HepG2 (cell line): ENCODE data around the gene SH3GL1. TPM values are rescaled to one million over a fixed set of nuclear protein-coding genes. Genes with fewer than 3 reads are reported as not detected.

Experiments
- ARNT2 ChIP-seq: sonication (generic); formaldehyde crosslinking; IDR thresholded peaks from 2 replicates; pipeline ENCODE4 v1.8.0; 2022; ENCODE audit warnings: mild to moderate bottlenecking, low read depth, missing genetic modification reagents, moderate library complexity
- CEBPG ChIP-seq: IDR thresholded peaks from 2 replicates; pipeline ENCODE4 v1.6.1; 2016
- CREBL2 ChIP-seq: sonication (generic); formaldehyde crosslinking; IDR thresholded peaks from 2 replicates; pipeline ENCODE4 v1.8.1; 2023; ENCODE audit warnings: missing genetic modification reagents, mild to moderate bottlenecking, borderline replicate concordance
- GPN1 ChIP-seq: sonication (generic); formaldehyde crosslinking; IDR thresholded peaks from 2 replicates; pipeline ENCODE4 v1.5.1; 2020; ENCODE audit warnings: missing genetic modification reagents, borderline replicate concordance
- GZF1 ChIP-seq: sonication (generic); formaldehyde crosslinking; IDR thresholded peaks from 2 replicates; pipeline ENCODE4 v1.5.1; 2020; ENCODE audit warnings: mild to moderate bottlenecking, missing genetic modification reagents
- MLLT10 ChIP-seq: sonication (generic); formaldehyde crosslinking; IDR thresholded peaks from 2 replicates; pipeline ENCODE4 v1.4.0; 2020; ENCODE audit warnings: missing genetic modification reagents
- MYNN ChIP-seq: sonication (generic); formaldehyde crosslinking; IDR thresholded peaks from 2 replicates; pipeline ENCODE4 v1.4.0; 2020; ENCODE audit warnings: mild to moderate bottlenecking, low read depth, missing genetic modification reagents
- NCOA5 ChIP-seq: sonication (generic); formaldehyde crosslinking; IDR thresholded peaks from 2 replicates; pipeline ENCODE4 v1.4.0; 2020; ENCODE audit warnings: missing genetic modification reagents
- REXO4 ChIP-seq: sonication (generic); formaldehyde crosslinking; IDR thresholded peaks from 2 replicates; pipeline ENCODE4 v1.8.0; 2022; ENCODE audit warnings: missing genetic modification reagents, mild to moderate bottlenecking, borderline replicate concordance
- SMARCE1 ChIP-seq: fragments of 450-650 bp; IDR thresholded peaks from 2 replicates; pipeline ENCODE4 v1.6.1; 2017; ENCODE audit warnings: borderline replicate concordance
- SP2 ChIP-seq: sonication (generic); formaldehyde crosslinking; IDR thresholded peaks from 2 replicates; pipeline ENCODE4 v1.5.1; 2020; ENCODE audit warnings: mild to moderate bottlenecking, missing genetic modification reagents
- ZBTB3 ChIP-seq: sonication (generic); formaldehyde crosslinking; IDR thresholded peaks from 2 replicates; pipeline ENCODE4 v1.4.0; 2020; ENCODE audit warnings: low read depth, mild to moderate bottlenecking, moderate library complexity, missing genetic modification reagents, borderline replicate concordance
- ZFP82 ChIP-seq: sonication (generic); formaldehyde crosslinking; IDR thresholded peaks from 2 replicates; pipeline ENCODE4 v1.5.1; 2020; ENCODE audit warnings: mild to moderate bottlenecking, missing genetic modification reagents, borderline replicate concordance
- ZNF3 ChIP-seq: IDR thresholded peaks from 2 replicates; pipeline ENCODE4 v1.7.0; 2017; ENCODE audit warnings: inconsistent platforms
- ZNF446 ChIP-seq: sonication (generic); formaldehyde crosslinking; IDR thresholded peaks from 2 replicates; pipeline ENCODE4 v1.5.0; 2020; ENCODE audit warnings: mild to moderate bottlenecking, missing genetic modification reagents
- ZNF607 ChIP-seq: sonication (generic); formaldehyde crosslinking; IDR thresholded peaks from 2 replicates; pipeline ENCODE4 v1.5.1; 2020; ENCODE audit warnings: missing genetic modification reagents, mild to moderate bottlenecking, borderline replicate concordance
- ZNF761 ChIP-seq: sonication (generic); formaldehyde crosslinking; conservative IDR thresholded peaks from 2 replicates; pipeline ENCODE4 v1.4.0; 2020; ENCODE audit warnings: mild to moderate bottlenecking, missing genetic modification reagents
- polyA plus RNA-seq, 8 experiments: library from polyadenylated mRNA; depleted of rRNA in 3 of 8; stranded (reverse) in 7 of 8; unstranded in 1 of 8; fragments of >200 nt; fragmentation: Illumina TruSeq in 4 of 8; extraction: Trizol in 4 of 8; gene quantifications; 2 replicates each; pipeline versions ENCODE4 v1.2.1 to v1.2.3, GENCODE V29; 2011 to 2016; ENCODE audit warnings: low read depth in 4 of 8, missing spikeins in 1 of 8, mixed read lengths in 1 of 8; ENCODE audit not compliant: insufficient read depth in 1 of 8
- total RNA-seq, 5 experiments: library from RNA; depleted of rRNA; stranded (reverse); fragments of >200 nt; fragmentation: Illumina TruSeq; extraction: Trizol; gene quantifications; 2 replicates each; pipeline ENCODE4 v1.2.3, GENCODE V29; 2016; ENCODE audit warnings: low read depth in 1 of 5
- TF ChIP-seq, protein P1 (sequence below), 2 experiments: sonication (generic) in 1 of 2; formaldehyde crosslinking in 1 of 2; IDR thresholded peaks; 2 replicates each; pipeline versions ENCODE4 v1.6.1 to v1.9.0; 2014 to 2022; ENCODE audit warnings: antibody characterized with exemption in 1 of 2, borderline replicate concordance in 1 of 2, inconsistent platforms in 1 of 2, low read depth in 1 of 2, missing genetic modification reagents in 1 of 2
- TF ChIP-seq, protein P2 (sequence below): IDR thresholded peaks from 2 replicates; pipeline ENCODE4 v1.6.1; 2018; ENCODE audit warnings: missing genetic modification reagents
- TF ChIP-seq, protein P3 (sequence below): sonication (generic); formaldehyde crosslinking; IDR thresholded peaks from 2 replicates; pipeline ENCODE4 v1.4.0; 2020; ENCODE audit warnings: missing genetic modification reagents, borderline replicate concordance

Gene SH3GL1
- total and polyA plus RNA-seq, 2 of the 13 experiments (the other 11 are each of a cell fraction or from before 2014, with no cell fraction given), result 33.0 to 45.1 TPM

GRCh38 chr19:4402171-4403004, 2.0 kb upstream of the SH3GL1 start, which contains the start of gene CHAF1A (continued):
- TF ChIP-seq, protein P1, sequence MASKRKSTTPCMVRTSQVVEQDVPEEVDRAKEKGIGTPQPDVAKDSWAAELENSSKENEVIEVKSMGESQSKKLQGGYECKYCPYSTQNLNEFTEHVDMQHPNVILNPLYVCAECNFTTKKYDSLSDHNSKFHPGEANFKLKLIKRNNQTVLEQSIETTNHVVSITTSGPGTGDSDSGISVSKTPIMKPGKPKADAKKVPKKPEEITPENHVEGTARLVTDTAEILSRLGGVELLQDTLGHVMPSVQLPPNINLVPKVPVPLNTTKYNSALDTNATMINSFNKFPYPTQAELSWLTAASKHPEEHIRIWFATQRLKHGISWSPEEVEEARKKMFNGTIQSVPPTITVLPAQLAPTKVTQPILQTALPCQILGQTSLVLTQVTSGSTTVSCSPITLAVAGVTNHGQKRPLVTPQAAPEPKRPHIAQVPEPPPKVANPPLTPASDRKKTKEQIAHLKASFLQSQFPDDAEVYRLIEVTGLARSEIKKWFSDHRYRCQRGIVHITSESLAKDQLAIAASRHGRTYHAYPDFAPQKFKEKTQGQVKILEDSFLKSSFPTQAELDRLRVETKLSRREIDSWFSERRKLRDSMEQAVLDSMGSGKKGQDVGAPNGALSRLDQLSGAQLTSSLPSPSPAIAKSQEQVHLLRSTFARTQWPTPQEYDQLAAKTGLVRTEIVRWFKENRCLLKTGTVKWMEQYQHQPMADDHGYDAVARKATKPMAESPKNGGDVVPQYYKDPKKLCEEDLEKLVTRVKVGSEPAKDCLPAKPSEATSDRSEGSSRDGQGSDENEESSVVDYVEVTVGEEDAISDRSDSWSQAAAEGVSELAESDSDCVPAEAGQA (IDR thresholded peaks at IDR 0.05; ENCODE audit: low read depth), result peak; percentile 58; the same call in 1 of the 2 replicates
- TF ChIP-seq, protein P1 (CRISPR knock-in tag; IDR thresholded peaks at IDR 0.05; ENCODE audit: borderline replicate concordance), result no peak
- TF ChIP-seq ZNF3 (CRISPR knock-in tag) (no peak), NCOA5 (CRISPR knock-in tag) (no peak), ARNT2 (CRISPR knock-in tag) (peak; percentile 99), MLLT10 (CRISPR knock-in tag) (no peak), ZNF761 (CRISPR knock-in tag) (peak; percentile 34; the same call in 1 of the 2 replicates), ZFP82 (no peak), SP2 (peak; percentile 96), REXO4 (CRISPR knock-in tag) (no peak), GZF1 (CRISPR knock-in tag) (no peak), CEBPG (CRISPR knock-in tag) (peak; percentile 88), MYNN (CRISPR knock-in tag) (no peak), ZBTB3 (peak; percentile 53; the same call in 1 of the 2 replicates), CREBL2 (CRISPR knock-in tag) (no peak; the same call in 1 of the 2 replicates), ZNF607 (CRISPR knock-in tag) (no peak; the same call in 1 of the 2 replicates), GPN1 (CRISPR knock-in tag) (no peak), ZNF446 (CRISPR knock-in tag) (peak; percentile 56; the same call in 1 of the 2 replicates), SMARCE1 (no peak)
- TF ChIP-seq, protein P2, sequence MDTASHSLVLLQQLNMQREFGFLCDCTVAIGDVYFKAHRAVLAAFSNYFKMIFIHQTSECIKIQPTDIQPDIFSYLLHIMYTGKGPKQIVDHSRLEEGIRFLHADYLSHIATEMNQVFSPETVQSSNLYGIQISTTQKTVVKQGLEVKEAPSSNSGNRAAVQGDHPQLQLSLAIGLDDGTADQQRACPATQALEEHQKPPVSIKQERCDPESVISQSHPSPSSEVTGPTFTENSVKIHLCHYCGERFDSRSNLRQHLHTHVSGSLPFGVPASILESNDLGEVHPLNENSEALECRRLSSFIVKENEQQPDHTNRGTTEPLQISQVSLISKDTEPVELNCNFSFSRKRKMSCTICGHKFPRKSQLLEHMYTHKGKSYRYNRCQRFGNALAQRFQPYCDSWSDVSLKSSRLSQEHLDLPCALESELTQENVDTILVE (CRISPR knock-in tag), result no peak
- TF ChIP-seq, protein P3, sequence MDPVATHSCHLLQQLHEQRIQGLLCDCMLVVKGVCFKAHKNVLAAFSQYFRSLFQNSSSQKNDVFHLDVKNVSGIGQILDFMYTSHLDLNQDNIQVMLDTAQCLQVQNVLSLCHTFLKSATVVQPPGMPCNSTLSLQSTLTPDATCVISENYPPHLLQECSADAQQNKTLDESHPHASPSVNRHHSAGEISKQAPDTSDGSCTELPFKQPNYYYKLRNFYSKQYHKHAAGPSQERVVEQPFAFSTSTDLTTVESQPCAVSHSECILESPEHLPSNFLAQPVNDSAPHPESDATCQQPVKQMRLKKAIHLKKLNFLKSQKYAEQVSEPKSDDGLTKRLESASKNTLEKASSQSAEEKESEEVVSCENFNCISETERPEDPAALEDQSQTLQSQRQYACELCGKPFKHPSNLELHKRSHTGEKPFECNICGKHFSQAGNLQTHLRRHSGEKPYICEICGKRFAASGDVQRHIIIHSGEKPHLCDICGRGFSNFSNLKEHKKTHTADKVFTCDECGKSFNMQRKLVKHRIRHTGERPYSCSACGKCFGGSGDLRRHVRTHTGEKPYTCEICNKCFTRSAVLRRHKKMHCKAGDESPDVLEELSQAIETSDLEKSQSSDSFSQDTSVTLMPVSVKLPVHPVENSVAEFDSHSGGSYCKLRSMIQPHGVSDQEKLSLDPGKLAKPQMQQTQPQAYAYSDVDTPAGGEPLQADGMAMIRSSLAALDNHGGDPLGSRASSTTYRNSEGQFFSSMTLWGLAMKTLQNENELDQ (CRISPR knock-in tag), result no peak
